Thyroid gland (tissue), 4 donors: ENCODE results near the gene MYH7B. TPM values are rescaled to one million over a fixed set of nuclear protein-coding genes. Genes with fewer than 3 reads are reported as not detected.

Experiments used
- DNase-seq, 2 donors: peaks; one replicate each; pipeline ENCODE4 v3.0.0-alpha.2; 2019
- H3K27ac ChIP-seq, 3 donors: fragments of 200-600 bp; sonication (generic); 1 replicate in 2 of 3; 2 replicates in 1 of 3; pipeline ENCODE4 v1.5.1; 2016 to 2019; ENCODE audit warnings: mild to moderate bottlenecking in 1 of 3, moderate library complexity in 1 of 3
- H3K27me3 ChIP-seq: fragments of 200-600 bp; sonication (generic); one replicate; pipeline ENCODE4 v1.5.1; 2019
- H3K36me3 ChIP-seq, 2 donors: fragments of 200-600 bp; sonication (generic); one replicate each; pipeline ENCODE4 v1.5.1; 2016 to 2019
- H3K4me1 ChIP-seq, 2 donors: fragments of 200-600 bp; sonication (generic); one replicate each; pipeline ENCODE4 v1.5.1; 2017 to 2019
- H3K4me3 ChIP-seq, 3 donors: fragments of 200-600 bp; sonication (generic); replicated peaks in 1 of 3; 1 replicate in 2 of 3; 2 replicates in 1 of 3; pipeline ENCODE4 v1.5.1; 2016; ENCODE audit warnings: mild to moderate bottlenecking in 1 of 3
- H3K9me3 ChIP-seq: fragments of 200-600 bp; sonication (generic); one replicate; pipeline ENCODE4 v1.5.1; 2017
- CTCF ChIP-seq, 6 experiments: fragments of 200-600 bp in 3 of 6; fragments of 450-650 bp in 3 of 6; sonication (generic) in 3 of 6; IDR thresholded peaks; one replicate each; pipeline ENCODE4 v1.5.1; 2016 to 2019; ENCODE audit warnings: antibody characterized with exemption in 6 of 6, mild to moderate bottlenecking in 2 of 6, inconsistent platforms in 1 of 6, moderate library complexity in 1 of 6
- POLR2A ChIP-seq, 2 donors: fragments of 450-650 bp; IDR thresholded peaks; one replicate each; pipeline ENCODE4 v1.6.1; 2017; ENCODE audit warnings: antibody characterized with exemption in 2 of 2, mild to moderate bottlenecking in 2 of 2, moderate library complexity in 1 of 2
- WGBS, 2 donors: methylation state at CpG; one replicate each; pipeline ENCODE4 v1.1.5; 2017; 5-methylcytosine and 5-hydroxymethylcytosine counted together
- intact Hi-C: fragments of 100-400 bp; cut with DNase I; formaldehyde crosslinking; loops from one replicate; pipeline ENCODE4 v1.15.1; 2023
- total RNA-seq, 4 donors: library from RNA; depleted of rRNA; stranded (reverse); fragments of >200 nt; gene quantifications; one replicate each; pipeline ENCODE4 v1.2.3, GENCODE V29; 2016

The MYH7B gene
- total RNA-seq, 4 donors from 2014 or later: 0.63 to 2.0 (median 1.4) TPM

DNA sequence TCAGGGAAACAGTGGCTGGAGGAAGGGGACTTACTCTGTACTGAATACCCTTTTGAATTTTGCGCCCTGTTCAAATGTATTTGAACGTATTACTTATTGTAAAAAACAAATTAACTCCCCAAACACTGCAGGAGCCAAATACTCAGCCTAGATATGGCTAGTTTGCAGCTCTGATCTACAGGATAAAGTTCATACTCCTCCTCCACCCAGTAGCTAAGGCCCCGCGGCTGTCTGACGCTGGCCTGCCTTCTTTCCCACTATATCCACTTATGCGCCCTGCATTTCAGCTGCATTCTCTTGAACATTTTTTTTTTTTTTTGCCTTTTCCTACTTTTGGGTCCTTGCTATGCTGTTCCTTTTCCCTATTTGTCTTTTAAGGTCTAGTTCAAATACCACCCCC, 6.5 kb upstream of the MYH7B start:
- Histone ChIP-seq H3K4me1 (no peaks in the 10 kb centered on the region), H3K27me3 (no peaks in the 10 kb centered on the region), H3K4me3 (no peak overlapping the region), H3K9me3 (no peaks in the 10 kb centered on the region), H3K36me3 (peaks cover 2 to 13% of the 10 kb centered on the region in 2 donors), H3K27ac (no peak overlapping the region)
- TF ChIP-seq POLR2A (IDR thresholded peaks at IDR 0.05): no peak
- no peak for TF ChIP-seq CTCF (IDR thresholded peaks at IDR 0.05)
- no peak for DNase-seq
- whole genome bisulfite sequencing, 2 donors: 95 to 96% methylated on average over 6 of the region's 6 CpGs
- intact Hi-C loops: no loop called here

DNA sequence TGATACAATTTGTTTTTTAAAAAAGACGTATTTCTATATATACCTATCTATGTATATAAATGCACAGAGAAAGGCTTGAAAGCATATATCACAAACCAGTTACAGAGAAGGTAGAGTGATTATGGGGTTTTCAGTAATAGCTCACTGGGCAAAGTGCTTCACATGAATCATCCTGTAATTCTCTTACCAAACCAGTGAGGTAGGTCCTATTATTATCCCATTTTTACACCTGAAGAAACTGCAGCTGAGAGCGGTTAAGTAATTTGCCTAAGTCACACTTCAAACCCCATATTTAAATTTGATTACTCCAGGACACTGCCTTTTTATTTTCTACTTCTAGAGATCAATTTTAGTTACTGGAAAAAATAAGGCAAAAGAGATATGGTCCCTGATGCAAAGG, 4.4 kb upstream of the MYH7B start:
- Histone ChIP-seq H3K4me1 (peaks cover 0 to 8% of the 10 kb centered on the region in 2 donors), H3K9me3 (no peaks in the 10 kb centered on the region), H3K36me3 (no peaks in the 10 kb centered on the region), H3K27ac (no peak overlapping the region), H3K27me3 (no peaks in the 10 kb centered on the region), H3K4me3 (no peak overlapping the region)
- intact Hi-C loops: no loop called here
- no peak for DNase-seq
- WGBS, 2 donors: 95 to 98% methylated on average over 2 of the region's 2 CpGs
- TF ChIP-seq POLR2A (IDR thresholded peaks at IDR 0.05): no peak
- no peak for TF ChIP-seq CTCF (IDR thresholded peaks at IDR 0.05)

DNA sequence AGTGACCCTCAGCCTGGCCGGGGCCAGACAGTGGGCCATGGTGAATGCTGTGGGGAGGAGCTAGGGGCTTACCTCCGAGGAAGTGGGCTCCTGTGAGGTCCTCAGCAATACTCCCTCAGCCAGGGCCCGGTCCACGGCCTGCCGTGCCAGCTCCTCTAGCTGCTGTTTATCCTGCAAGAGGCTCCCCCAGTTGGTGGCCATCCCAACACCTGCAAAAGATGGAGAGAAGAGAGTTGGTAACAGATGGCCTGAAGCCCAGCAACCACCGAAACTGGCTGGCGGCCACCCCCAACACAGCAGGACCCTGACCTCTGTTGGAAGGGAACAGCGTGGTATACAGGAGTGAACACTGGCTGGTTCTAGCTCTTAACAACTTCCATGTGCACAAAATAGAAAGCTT, 4.0 kb upstream of the MYH7B start:
- TF ChIP-seq POLR2A (IDR thresholded peaks at IDR 0.05) (no peak), CTCF (IDR thresholded peaks at IDR 0.05) (no peak)
- no peaks in the 10 kb centered on the region for H3K36me3 ChIP-seq
- 83 to 87% methylated on average over 8 of the region's 8 CpGs for WGBS, 2 donors
- no peaks in the 10 kb centered on the region for H3K27me3 ChIP-seq
- intact Hi-C loops: no loop called here
- no peak overlapping the region for H3K27ac ChIP-seq
- H3K4me1 ChIP-seq: peaks cover 0 to 12% of the 10 kb centered on the region in 2 donors
- H3K9me3 ChIP-seq: no peaks in the 10 kb centered on the region
- H3K4me3 ChIP-seq: no peak overlapping the region
- DNase-seq: no peak

DNA sequence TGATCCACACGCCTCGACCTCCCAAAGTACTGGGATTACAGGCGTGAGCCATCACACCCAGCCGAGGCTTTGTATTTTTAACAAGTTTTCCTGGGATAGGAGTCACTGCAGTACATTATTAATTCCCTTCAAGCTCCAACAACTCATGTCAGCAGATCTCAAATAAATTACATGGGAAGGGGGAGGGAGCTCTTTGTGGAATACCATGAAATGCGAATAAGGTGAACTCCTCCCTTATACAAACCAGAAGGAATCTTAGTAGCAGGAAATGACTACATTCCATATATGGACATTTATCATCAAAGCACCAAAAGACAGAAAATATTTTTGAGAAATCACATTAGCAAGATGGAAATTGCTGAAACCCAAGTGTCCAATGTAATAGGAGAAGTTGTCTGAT, 3.0 kb upstream of the MYH7B start:
- TF ChIP-seq CTCF (IDR thresholded peaks at IDR 0.05) (no peak), POLR2A (IDR thresholded peaks at IDR 0.05) (no peak)
- Histone ChIP-seq H3K27me3 (no peaks in the 10 kb centered on the region), H3K4me1 (peaks cover 0 to 12% of the 10 kb centered on the region in 2 donors), H3K27ac (no peak overlapping the region), H3K9me3 (no peaks in the 10 kb centered on the region), H3K4me3 (no peak overlapping the region), H3K36me3 (no peaks in the 10 kb centered on the region)
- WGBS, 2 donors: 83 to 92% methylated on average over 5 of the region's 5 CpGs
- intact Hi-C loops: no loop called here
- no peak for DNase-seq

DNA sequence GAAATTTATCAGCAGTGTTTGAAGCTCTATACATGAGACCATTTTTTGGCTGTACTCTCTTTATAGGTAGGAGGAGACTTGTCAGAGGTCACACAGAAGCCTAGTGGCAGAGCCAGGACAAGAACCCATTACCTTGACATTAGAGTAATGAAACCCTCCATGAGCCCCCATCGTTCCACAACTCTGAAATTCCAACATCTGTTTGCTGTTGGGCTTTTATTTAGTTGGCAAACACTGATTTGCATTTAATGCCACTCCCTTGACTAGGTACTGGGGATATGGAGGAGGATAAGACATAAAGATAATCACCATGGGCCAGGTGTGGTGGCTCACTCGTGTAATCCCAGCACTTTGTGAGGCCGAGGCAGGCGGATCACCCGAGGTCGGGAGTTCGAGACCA, 1.7 kb upstream of the MYH7B start:
- DNase-seq: no peak
- H3K4me3 ChIP-seq: no peak overlapping the region
- no peaks in the 10 kb centered on the region for H3K36me3 ChIP-seq
- 92 to 93% methylated on average over 7 of the region's 7 CpGs for WGBS, 2 donors
- H3K27ac ChIP-seq: no peak overlapping the region
- TF ChIP-seq POLR2A (IDR thresholded peaks at IDR 0.05) (no peak), CTCF (IDR thresholded peaks at IDR 0.05) (no peak)
- no peaks in the 10 kb centered on the region for H3K27me3 ChIP-seq
- peaks cover 0 to 12% of the 10 kb centered on the region in 2 donors for H3K4me1 ChIP-seq
- intact Hi-C loops: no loop called here
- H3K9me3 ChIP-seq: no peaks in the 10 kb centered on the region
